ENCODE results near the gene P2RY8.

DNA sequence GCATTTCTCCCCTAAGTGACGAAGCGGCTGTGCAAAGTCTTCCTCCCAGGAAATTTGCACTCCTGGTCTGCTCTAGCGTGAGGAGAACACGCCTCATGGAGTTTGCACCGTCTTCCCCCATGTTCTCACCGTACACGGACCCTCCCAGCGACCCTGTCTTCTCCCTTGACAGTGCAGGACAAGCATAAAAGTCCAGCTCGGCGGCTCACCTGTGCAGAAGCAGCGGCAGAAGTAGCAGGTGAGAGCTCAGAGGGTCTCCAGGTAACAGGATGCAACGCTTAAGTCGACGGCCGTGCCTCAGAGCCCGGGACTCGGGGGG lies 314 bp downstream of the P2RY8 start:
- TF ChIP-seq CTCF (IDR thresholded peaks at IDR 0.05), result no peak
- TF ChIP-seq EZH2 (IDR thresholded peaks at IDR 0.05; ENCODE audit: borderline replicate concordance, insufficient read depth, low read depth, low read length, poor library complexity, severe bottlenecking), result no peak

All from B cell (primary cell).